GM23338 (cell line): ENCODE data around the gene PCSK7. TPM values are rescaled to one million over a fixed set of nuclear protein-coding genes. Genes with fewer than 3 reads are reported as not detected.

ENCODE experiments used
- ATAC-seq: fragments of 200-7000 bp; cut with Tn5 transposase; 3 replicates; pipeline ENCODE4 v1.9.1; 2020
- DNase-seq: peaks from one replicate; pipeline ENCODE4 v3.0.0-alpha.2; 2015; ENCODE audit warnings: low spot score
- H2AFZ ChIP-seq: fragments of 200-600 bp; sonication (generic); 2 replicates; pipeline ENCODE4 v1.8.0; 2016; ENCODE audit warnings: antibody characterized with exemption, mild to moderate bottlenecking, moderate library complexity
- H3F3A ChIP-seq: fragments of 200-600 bp; sonication (generic); replicated peaks from 2 replicates; pipeline ENCODE4 v1.8.0; 2017; ENCODE audit warnings: antibody characterized with exemption, mixed run types, low read depth
- H3K27ac ChIP-seq: fragments of 200-600 bp; sonication (generic); 2 replicates; pipeline ENCODE4 v1.6.1; 2016; ENCODE audit warnings: low read depth
- H3K27me3 ChIP-seq: fragments of 200-600 bp; sonication (generic); 2 replicates; pipeline ENCODE4 v1.8.0; 2016; ENCODE audit warnings: mild to moderate bottlenecking, mixed run types, moderate library complexity; ENCODE audit not compliant: insufficient read depth
- H3K36me3 ChIP-seq: fragments of 200-600 bp; sonication (generic); 2 replicates; pipeline ENCODE4 v1.8.0; 2016; ENCODE audit warnings: mild to moderate bottlenecking; ENCODE audit not compliant: insufficient read depth
- H3K4me1 ChIP-seq: fragments of 200-600 bp; sonication (generic); 2 replicates; pipeline ENCODE4 v1.8.0; 2016; ENCODE audit warnings: mild to moderate bottlenecking, moderate library complexity; ENCODE audit not compliant: insufficient read depth
- H3K4me2 ChIP-seq: fragments of 200-600 bp; sonication (generic); 2 replicates; pipeline ENCODE4 v1.7.1; 2017; ENCODE audit warnings: mixed run types
- H3K4me3 ChIP-seq: fragments of 200-600 bp; sonication (generic); 2 replicates; pipeline ENCODE4 v1.6.1; 2016; ENCODE audit warnings: mixed run types
- H3K79me2 ChIP-seq: fragments of 200-600 bp; sonication (generic); replicated peaks from 2 replicates; pipeline ENCODE4 v1.8.0; 2017; ENCODE audit warnings: mild to moderate bottlenecking; ENCODE audit not compliant: insufficient read depth
- H3K9me2 ChIP-seq: fragments of 200-600 bp; sonication (generic); 2 replicates; pipeline ENCODE4 v1.8.0; 2017; ENCODE audit not compliant: insufficient read depth
- H4K20me1 ChIP-seq: fragments of 200-600 bp; sonication (generic); replicated peaks from 2 replicates; pipeline ENCODE4 v1.8.0; 2017; ENCODE audit warnings: mild to moderate bottlenecking; ENCODE audit not compliant: insufficient read depth
- H3K27ac Mint-ChIP-seq: 2 replicates; pipeline ENCODE4 v1.8.0; 2020; ENCODE audit warnings: inconsistent platforms, mild to moderate bottlenecking, moderate library complexity, mixed read lengths
- H3K27me3 Mint-ChIP-seq: 3 replicates; pipeline ENCODE4 v1.8.0; 2022; ENCODE audit warnings: low read depth, mild to moderate bottlenecking, moderate library complexity, mixed read lengths, inconsistent platforms; ENCODE audit not compliant: insufficient read depth, poor library complexity
- H3K36me3 Mint-ChIP-seq: 3 replicates; pipeline ENCODE4 v1.8.0; 2021; ENCODE audit warnings: low read depth, mild to moderate bottlenecking, inconsistent platforms, moderate library complexity, mixed read lengths
- H3K4me1 Mint-ChIP-seq: 3 replicates; pipeline ENCODE4 v1.8.0; 2020; ENCODE audit warnings: mild to moderate bottlenecking, inconsistent platforms, mixed read lengths
- H3K4me3 Mint-ChIP-seq: 3 replicates; pipeline ENCODE4 v1.8.0; 2021; ENCODE audit warnings: moderate library complexity, mild to moderate bottlenecking, inconsistent platforms, mixed read lengths
- H3K9me3 Mint-ChIP-seq: 3 replicates; pipeline ENCODE4 v1.8.0; 2020; ENCODE audit warnings: moderate library complexity, mild to moderate bottlenecking, inconsistent platforms, mixed read lengths
- CREB1 ChIP-seq: fragments of 250-450 bp; sonication (Bioruptor Pico); IDR thresholded peaks from 2 replicates; pipeline ENCODE4 v1.5.0; 2020; ENCODE audit warnings: low read depth, mild to moderate bottlenecking, moderate library complexity
- EZH2 ChIP-seq: fragments of 200-600 bp; sonication (generic); IDR thresholded peaks from one replicate; pipeline ENCODE4 v1.8.0; 2017; ENCODE audit warnings: antibody characterized with exemption, mild to moderate bottlenecking, low read depth; ENCODE audit not compliant: unreplicated experiment
- EZH2phosphoT487 ChIP-seq: fragments of 200-600 bp; sonication (generic); IDR thresholded peaks from one replicate; pipeline ENCODE4 v1.8.1; 2018; ENCODE audit warnings: antibody characterized with exemption; ENCODE audit not compliant: unreplicated experiment
- JUNB ChIP-seq: IDR thresholded peaks from one replicate; pipeline ENCODE4 v1.6.1; 2016; ENCODE audit warnings: antibody characterized with exemption; ENCODE audit not compliant: unreplicated experiment
- NANOG ChIP-seq: IDR thresholded peaks from 2 replicates; pipeline ENCODE4 v1.6.1; 2016; ENCODE audit warnings: antibody characterized with exemption, borderline replicate concordance
- POLR2AphosphoS5 ChIP-seq: IDR thresholded peaks from 2 replicates; pipeline ENCODE4 v1.6.1; 2016; ENCODE audit warnings: antibody characterized with exemption, low read depth
- STAT1 ChIP-seq: IDR thresholded peaks from one replicate; pipeline ENCODE4 v1.6.1; 2016; ENCODE audit warnings: antibody characterized with exemption; ENCODE audit not compliant: unreplicated experiment
- ZNF114 ChIP-seq: fragments of 250-450 bp; sonication (Bioruptor Pico); IDR thresholded peaks from 2 replicates; pipeline ENCODE4 v1.5.0; 2020; ENCODE audit warnings: mild to moderate bottlenecking, moderate library complexity
- ZNF331 ChIP-seq: fragments of 250-450 bp; sonication (Bioruptor Pico); IDR thresholded peaks from 2 replicates; pipeline ENCODE4 v1.5.0; 2020; ENCODE audit warnings: low read depth, mild to moderate bottlenecking, moderate library complexity
- polyA plus RNA-seq: library from polyadenylated mRNA; unstranded; fragments of >200 nt; fragmentation: Nextera tagmentation; extraction: Ambion mirVana; gene quantifications from 2 replicates; pipeline ENCODE4 v1.2.1, GENCODE V29; 2016
- total RNA-seq: library from RNA; depleted of rRNA; stranded (reverse); fragments of >200 nt; shearing (Covaris generic); gene quantifications from 2 replicates; pipeline ENCODE4 v1.2.3, GENCODE V29; 2014
- TF ChIP-seq, protein P1 (sequence below): IDR thresholded peaks from one replicate; pipeline ENCODE4 v1.6.1; 2018; ENCODE audit warnings: antibody characterized with exemption; ENCODE audit not compliant: unreplicated experiment
- TF ChIP-seq, protein P2 (sequence below): IDR thresholded peaks from 2 replicates; pipeline ENCODE4 v1.6.1; 2016; ENCODE audit warnings: antibody characterized with exemption
- TF ChIP-seq, protein P3 (sequence below), 2 experiments: fragments of 200-600 bp in 1 of 2; sonication (generic) in 1 of 2; conservative IDR thresholded peaks; 2 replicates each; pipeline versions ENCODE4 v1.5.1 to v1.6.1; 2016 to 2017; ENCODE audit warnings: antibody characterized with exemption in 2 of 2, low read depth in 2 of 2, mild to moderate bottlenecking in 2 of 2, moderate library complexity in 1 of 2
- TF ChIP-seq, protein P4 (sequence below): fragments of 250-450 bp; sonication (Bioruptor Pico); IDR thresholded peaks from 2 replicates; pipeline ENCODE4 v1.5.0; 2020; ENCODE audit warnings: mild to moderate bottlenecking, moderate library complexity

The PCSK7 gene
- total and polyA plus RNA-seq, 2 experiments from 2014 or later, result 12.4 to 46.4 TPM

DNA sequence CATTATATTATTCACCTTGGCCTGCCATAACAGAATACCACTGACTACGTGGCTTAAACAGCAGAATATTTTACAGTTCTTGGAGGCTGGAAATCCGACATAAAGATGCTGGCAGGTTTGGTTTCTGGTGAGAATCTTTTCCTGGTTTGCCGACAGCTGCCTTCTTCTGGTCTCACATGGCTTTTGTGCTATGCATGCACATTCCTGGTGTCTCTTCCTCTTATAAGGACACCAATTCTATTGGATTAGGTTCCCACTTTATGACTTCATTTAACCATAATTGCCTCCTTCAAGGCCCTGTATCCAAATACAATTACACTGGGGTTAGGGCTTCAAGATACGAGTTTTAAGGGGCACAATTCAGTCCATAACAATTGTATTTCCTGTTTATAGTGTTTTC, 17.7 kb upstream of the PCSK7 start (continued):
- TF ChIP-seq EZH2 (no peak), STAT1 (no peak), CREB1 (no peak), ZNF114 (CRISPR knock-in tag) (no peak), POLR2AphosphoS5 (no peak), ZNF331 (CRISPR knock-in tag) (no peak), NANOG (no peak), JUNB (no peak), EZH2phosphoT487 (no peak)
- TF ChIP-seq, protein P1, sequence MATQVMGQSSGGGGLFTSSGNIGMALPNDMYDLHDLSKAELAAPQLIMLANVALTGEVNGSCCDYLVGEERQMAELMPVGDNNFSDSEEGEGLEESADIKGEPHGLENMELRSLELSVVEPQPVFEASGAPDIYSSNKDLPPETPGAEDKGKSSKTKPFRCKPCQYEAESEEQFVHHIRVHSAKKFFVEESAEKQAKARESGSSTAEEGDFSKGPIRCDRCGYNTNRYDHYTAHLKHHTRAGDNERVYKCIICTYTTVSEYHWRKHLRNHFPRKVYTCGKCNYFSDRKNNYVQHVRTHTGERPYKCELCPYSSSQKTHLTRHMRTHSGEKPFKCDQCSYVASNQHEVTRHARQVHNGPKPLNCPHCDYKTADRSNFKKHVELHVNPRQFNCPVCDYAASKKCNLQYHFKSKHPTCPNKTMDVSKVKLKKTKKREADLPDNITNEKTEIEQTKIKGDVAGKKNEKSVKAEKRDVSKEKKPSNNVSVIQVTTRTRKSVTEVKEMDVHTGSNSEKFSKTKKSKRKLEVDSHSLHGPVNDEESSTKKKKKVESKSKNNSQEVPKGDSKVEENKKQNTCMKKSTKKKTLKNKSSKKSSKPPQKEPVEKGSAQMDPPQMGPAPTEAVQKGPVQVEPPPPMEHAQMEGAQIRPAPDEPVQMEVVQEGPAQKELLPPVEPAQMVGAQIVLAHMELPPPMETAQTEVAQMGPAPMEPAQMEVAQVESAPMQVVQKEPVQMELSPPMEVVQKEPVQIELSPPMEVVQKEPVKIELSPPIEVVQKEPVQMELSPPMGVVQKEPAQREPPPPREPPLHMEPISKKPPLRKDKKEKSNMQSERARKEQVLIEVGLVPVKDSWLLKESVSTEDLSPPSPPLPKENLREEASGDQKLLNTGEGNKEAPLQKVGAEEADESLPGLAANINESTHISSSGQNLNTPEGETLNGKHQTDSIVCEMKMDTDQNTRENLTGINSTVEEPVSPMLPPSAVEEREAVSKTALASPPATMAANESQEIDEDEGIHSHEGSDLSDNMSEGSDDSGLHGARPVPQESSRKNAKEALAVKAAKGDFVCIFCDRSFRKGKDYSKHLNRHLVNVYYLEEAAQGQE, result no peak
- TF ChIP-seq, protein P2, sequence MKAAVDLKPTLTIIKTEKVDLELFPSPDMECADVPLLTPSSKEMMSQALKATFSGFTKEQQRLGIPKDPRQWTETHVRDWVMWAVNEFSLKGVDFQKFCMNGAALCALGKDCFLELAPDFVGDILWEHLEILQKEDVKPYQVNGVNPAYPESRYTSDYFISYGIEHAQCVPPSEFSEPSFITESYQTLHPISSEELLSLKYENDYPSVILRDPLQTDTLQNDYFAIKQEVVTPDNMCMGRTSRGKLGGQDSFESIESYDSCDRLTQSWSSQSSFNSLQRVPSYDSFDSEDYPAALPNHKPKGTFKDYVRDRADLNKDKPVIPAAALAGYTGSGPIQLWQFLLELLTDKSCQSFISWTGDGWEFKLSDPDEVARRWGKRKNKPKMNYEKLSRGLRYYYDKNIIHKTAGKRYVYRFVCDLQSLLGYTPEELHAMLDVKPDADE, result no peak

DNA sequence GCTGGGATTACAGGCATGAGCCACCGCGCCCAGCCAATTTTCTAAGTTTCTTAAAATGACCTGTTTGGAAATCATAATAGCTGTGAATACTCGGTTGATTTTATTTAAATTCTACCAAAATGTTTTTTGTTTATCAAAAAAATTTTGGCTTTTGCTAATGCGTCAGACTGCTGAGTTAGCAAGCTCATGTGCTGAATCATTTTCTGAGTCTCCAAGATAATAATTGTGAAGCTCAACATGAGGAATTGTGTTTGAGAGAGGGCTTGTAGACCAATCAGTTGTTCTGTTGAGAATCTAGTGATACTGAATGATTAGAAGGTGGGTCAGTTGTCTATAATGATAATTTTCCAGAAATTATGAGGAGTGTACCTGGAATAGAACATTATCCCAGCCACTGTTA, 16.5 kb upstream of the PCSK7 start:
- H3K4me1 ChIP-seq, result no peaks in the 10 kb centered on the region
- no peaks in the 10 kb centered on the region for H3K9me2 ChIP-seq
- no peaks in the 10 kb centered on the region for H3K27me3 Mint-ChIP-seq
- ATAC-seq, result no peak
- H3F3A ChIP-seq, result 0 out of 2 replicates have a peak, but pooled peaks cover 4% of the 10 kb centered on the region
- no peak for DNase-seq
- no peak overlapping the region for H3K27ac Mint-ChIP-seq
- no peak overlapping the region for H3K4me2 ChIP-seq
- no peaks in the 10 kb centered on the region for H3K27me3 ChIP-seq
- H3K79me2 ChIP-seq, result no peaks in the 10 kb centered on the region
- no peaks in the 10 kb centered on the region for H3K4me1 Mint-ChIP-seq
- peaks cover 43% of the 10 kb centered on the region for H3K36me3 ChIP-seq
- no peaks in the 10 kb centered on the region for H4K20me1 ChIP-seq
- H2AFZ ChIP-seq, result no peak overlapping the region
- H3K36me3 Mint-ChIP-seq, result peaks cover 65% of the 10 kb centered on the region
- H3K27ac ChIP-seq, result no peak overlapping the region
- no peaks in the 10 kb centered on the region; the same call in 2 of the 3 replicates for H3K9me3 Mint-ChIP-seq
- no peak overlapping the region for H3K4me3 ChIP-seq
- no peak overlapping the region for H3K4me3 Mint-ChIP-seq
- TF ChIP-seq, protein P3, sequence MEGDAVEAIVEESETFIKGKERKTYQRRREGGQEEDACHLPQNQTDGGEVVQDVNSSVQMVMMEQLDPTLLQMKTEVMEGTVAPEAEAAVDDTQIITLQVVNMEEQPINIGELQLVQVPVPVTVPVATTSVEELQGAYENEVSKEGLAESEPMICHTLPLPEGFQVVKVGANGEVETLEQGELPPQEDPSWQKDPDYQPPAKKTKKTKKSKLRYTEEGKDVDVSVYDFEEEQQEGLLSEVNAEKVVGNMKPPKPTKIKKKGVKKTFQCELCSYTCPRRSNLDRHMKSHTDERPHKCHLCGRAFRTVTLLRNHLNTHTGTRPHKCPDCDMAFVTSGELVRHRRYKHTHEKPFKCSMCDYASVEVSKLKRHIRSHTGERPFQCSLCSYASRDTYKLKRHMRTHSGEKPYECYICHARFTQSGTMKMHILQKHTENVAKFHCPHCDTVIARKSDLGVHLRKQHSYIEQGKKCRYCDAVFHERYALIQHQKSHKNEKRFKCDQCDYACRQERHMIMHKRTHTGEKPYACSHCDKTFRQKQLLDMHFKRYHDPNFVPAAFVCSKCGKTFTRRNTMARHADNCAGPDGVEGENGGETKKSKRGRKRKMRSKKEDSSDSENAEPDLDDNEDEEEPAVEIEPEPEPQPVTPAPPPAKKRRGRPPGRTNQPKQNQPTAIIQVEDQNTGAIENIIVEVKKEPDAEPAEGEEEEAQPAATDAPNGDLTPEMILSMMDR (conservative IDR thresholded peaks at IDR 0.05; ENCODE audit: low read depth in 2 of 2), result no peak
- TF ChIP-seq STAT1, result no peak
- TF ChIP-seq, protein P2, result no peak
- TF ChIP-seq, protein P4, sequence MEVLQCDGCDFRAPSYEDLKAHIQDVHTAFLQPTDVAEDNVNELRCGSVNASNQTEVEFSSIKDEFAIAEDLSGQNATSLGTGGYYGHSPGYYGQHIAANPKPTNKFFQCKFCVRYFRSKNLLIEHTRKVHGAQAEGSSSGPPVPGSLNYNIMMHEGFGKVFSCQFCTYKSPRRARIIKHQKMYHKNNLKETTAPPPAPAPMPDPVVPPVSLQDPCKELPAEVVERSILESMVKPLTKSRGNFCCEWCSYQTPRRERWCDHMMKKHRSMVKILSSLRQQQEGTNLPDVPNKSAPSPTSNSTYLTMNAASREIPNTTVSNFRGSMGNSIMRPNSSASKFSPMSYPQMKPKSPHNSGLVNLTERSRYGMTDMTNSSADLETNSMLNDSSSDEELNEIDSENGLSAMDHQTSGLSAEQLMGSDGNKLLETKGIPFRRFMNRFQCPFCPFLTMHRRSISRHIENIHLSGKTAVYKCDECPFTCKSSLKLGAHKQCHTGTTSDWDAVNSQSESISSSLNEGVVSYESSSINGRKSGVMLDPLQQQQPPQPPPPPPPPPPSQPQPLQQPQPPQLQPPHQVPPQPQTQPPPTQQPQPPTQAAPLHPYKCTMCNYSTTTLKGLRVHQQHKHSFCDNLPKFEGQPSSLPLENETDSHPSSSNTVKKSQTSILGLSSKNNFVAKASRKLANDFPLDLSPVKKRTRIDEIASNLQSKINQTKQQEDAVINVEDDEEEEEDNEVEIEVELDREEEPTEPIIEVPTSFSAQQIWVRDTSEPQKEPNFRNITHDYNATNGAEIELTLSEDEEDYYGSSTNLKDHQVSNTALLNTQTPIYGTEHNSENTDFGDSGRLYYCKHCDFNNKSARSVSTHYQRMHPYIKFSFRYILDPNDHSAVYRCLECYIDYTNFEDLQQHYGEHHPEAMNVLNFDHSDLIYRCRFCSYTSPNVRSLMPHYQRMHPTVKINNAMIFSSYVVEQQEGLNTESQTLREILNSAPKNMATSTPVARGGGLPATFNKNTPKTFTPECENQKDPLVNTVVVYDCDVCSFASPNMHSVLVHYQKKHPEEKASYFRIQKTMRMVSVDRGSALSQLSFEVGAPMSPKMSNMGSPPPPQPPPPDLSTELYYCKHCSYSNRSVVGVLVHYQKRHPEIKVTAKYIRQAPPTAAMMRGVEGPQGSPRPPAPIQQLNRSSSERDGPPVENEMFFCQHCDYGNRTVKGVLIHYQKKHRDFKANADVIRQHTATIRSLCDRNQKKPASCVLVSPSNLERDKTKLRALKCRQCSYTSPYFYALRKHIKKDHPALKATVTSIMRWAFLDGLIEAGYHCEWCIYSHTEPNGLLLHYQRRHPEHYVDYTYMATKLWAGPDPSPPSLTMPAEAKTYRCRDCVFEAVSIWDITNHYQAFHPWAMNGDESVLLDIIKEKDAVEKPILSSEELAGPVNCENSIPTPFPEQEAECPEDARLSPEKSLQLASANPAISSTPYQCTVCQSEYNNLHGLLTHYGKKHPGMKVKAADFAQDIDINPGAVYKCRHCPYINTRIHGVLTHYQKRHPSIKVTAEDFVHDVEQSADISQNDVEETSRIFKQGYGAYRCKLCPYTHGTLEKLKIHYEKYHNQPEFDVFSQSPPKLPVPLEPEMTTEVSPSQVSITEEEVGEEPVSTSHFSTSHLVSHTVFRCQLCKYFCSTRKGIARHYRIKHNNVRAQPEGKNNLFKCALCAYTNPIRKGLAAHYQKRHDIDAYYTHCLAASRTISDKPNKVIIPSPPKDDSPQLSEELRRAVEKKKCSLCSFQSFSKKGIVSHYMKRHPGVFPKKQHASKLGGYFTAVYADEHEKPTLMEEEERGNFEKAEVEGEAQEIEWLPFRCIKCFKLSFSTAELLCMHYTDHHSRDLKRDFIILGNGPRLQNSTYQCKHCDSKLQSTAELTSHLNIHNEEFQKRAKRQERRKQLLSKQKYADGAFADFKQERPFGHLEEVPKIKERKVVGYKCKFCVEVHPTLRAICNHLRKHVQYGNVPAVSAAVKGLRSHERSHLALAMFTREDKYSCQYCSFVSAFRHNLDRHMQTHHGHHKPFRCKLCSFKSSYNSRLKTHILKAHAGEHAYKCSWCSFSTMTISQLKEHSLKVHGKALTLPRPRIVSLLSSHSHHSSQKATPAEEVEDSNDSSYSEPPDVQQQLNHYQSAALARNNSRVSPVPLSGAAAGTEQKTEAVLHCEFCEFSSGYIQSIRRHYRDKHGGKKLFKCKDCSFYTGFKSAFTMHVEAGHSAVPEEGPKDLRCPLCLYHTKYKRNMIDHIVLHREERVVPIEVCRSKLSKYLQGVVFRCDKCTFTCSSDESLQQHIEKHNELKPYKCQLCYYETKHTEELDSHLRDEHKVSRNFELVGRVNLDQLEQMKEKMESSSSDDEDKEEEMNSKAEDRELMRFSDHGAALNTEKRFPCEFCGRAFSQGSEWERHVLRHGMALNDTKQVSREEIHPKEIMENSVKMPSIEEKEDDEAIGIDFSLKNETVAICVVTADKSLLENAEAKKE (CRISPR knock-in tag), result no peak
